ENCODE measurements around the gene TAS2R43.
"Not testable (repeated sequence)": the region's sequence is repeated elsewhere in the genome, so short reads cannot be mapped to it uniquely, and the experiment has no call there.

- not testable (repeated sequence) for TF ChIP-seq CTCF (IDR thresholded peaks at IDR 0.05; ENCODE audit: poor library complexity); EZH2 (IDR thresholded peaks at IDR 0.05; ENCODE audit: borderline replicate concordance); EZH2phosphoT487 (IDR thresholded peaks at IDR 0.05; ENCODE audit: low read depth, severe bottlenecking, unreplicated experiment)
Measured at GRCh38 chr12:11111213-11111612, 19.1 kb upstream of the TAS2R43 start.

Measured in hepatocyte (in vitro differentiated cells).